ENCODE measurements around the gene TMEM62. TPM values are rescaled to one million over a fixed set of nuclear protein-coding genes. Genes with fewer than 3 reads are reported as not detected.
A peak's percentile ranks its signal among the peaks of the same experiment; 100 is the strongest.
"Not testable (repeated sequence)": the region's sequence is repeated elsewhere in the genome, so short reads cannot be mapped to it uniquely, and the experiment has no call there.

Gene TMEM62
- total RNA-seq, 6 experiments from 2014 or later, result 7.6 to 17.1 (median 9.6) TPM

GRCh38 chr15:43219929-43220928, 86.8 kb downstream of the TMEM62 start:
- intact Hi-C loops (cut with DNase I), result no loop called here
- 79% methylated on average over 16 of the region's 16 CpGs for WGBS (ENCODE audit: insufficient coverage, low coverage, low lambda C conversion rate, missing lambda C conversion rate)
- no peak for DNase-seq

GRCh38 chr15:43220991-43221403, 87.6 kb downstream of the TMEM62 start, which contains the start of gene EPB42:
TSS of gene EPB42 (minus strand) at chr15:43221018. CDS start at chr15:43220825, 193 bp downstream.
- H3K27ac ChIP-seq, result no peak within 1 kb of the TSS
- no peaks in the 10 kb centered on the region for H3K9me3 ChIP-seq
- intact Hi-C loops (cut with DNase I), result no loop called here
- 58% methylated on average over 3 of the region's 3 CpGs for WGBS (ENCODE audit: insufficient coverage, low coverage, low lambda C conversion rate, missing lambda C conversion rate)
- no peak for DNase-seq
- no peaks in the 10 kb centered on the region for H3K36me3 ChIP-seq
- H3K4me3 ChIP-seq, result no peak within 1 kb of the TSS
- H3K4me1 ChIP-seq, result no peaks in the 10 kb centered on the region
- peak in 1 of 4 donors; percentile 23 for ATAC-seq
- TF ChIP-seq POLR2A (IDR thresholded peaks at IDR 0.05), result no peak
- no peak for TF ChIP-seq CTCF (IDR thresholded peaks at IDR 0.05)
- no peaks in the 10 kb centered on the region for H3K27me3 ChIP-seq

More at GRCh38 chr15:43219929-43220928, 86.8 kb downstream of the TMEM62 start:
- Histone ChIP-seq H3K4me1 (no peaks in the 10 kb centered on the region), H3K4me3 (no peak overlapping the region), H3K9me3 (no peaks in the 10 kb centered on the region), H3K36me3 (no peaks in the 10 kb centered on the region), H3K27me3 (no peaks in the 10 kb centered on the region), H3K27ac (no peak overlapping the region)
- TF ChIP-seq CTCF (IDR thresholded peaks at IDR 0.05) (no peak), POLR2A (IDR thresholded peaks at IDR 0.05) (no peak)
- no peak for ATAC-seq

GRCh38 chr15:43221422-43221821, 88.0 kb downstream of the TMEM62 start:
- no peak for TF ChIP-seq POLR2A (IDR thresholded peaks at IDR 0.05)
- no peak for TF ChIP-seq CTCF (IDR thresholded peaks at IDR 0.05)
- intact Hi-C loops (cut with DNase I), result no loop called here
- Histone ChIP-seq H3K4me1 (no peaks in the 10 kb centered on the region), H3K9me3 (no peaks in the 10 kb centered on the region), H3K4me3 (no peak overlapping the region), H3K27ac (no peak overlapping the region), H3K27me3 (no peaks in the 10 kb centered on the region), H3K36me3 (no peaks in the 10 kb centered on the region)
- no peak for ATAC-seq
- WGBS (ENCODE audit: insufficient coverage, low coverage, low lambda C conversion rate, missing lambda C conversion rate), result 44% methylated on average over 1 of the region's 1 CpG
- DNase-seq, result no peak

GRCh38 chr15:43225201-43225949, 92.0 kb downstream of the TMEM62 start:
- WGBS (ENCODE audit: insufficient coverage, low coverage, low lambda C conversion rate, missing lambda C conversion rate), result 50% methylated on average over 15 of the region's 16 CpGs
- peak; percentile 81 to 86 (median 84) for ATAC-seq
- no peak for DNase-seq

GRCh38 chr15:43225950-43226255, 92.5 kb downstream of the TMEM62 start:
- WGBS (ENCODE audit: insufficient coverage, low coverage, low lambda C conversion rate, missing lambda C conversion rate), result 77% methylated on average over 12 of the region's 12 CpGs
- not testable (repeated sequence) for H3K4me3 ChIP-seq, H3K27ac ChIP-seq, ATAC-seq, H3K9me3 ChIP-seq, H3K36me3 ChIP-seq, H3K4me1 ChIP-seq, DNase-seq, H3K27me3 ChIP-seq
- intact Hi-C loops (cut with DNase I), result loop anchor here in 1 of 2 donors (5.0 kb wide), 1 partner anchor 61 kb away; no protein-coding TSS in a partner anchor

More at GRCh38 chr15:43225201-43225949, 92.0 kb downstream of the TMEM62 start:
- no peak overlapping the region for H3K27ac ChIP-seq
- H3K4me1 ChIP-seq, result no peaks in the 10 kb centered on the region
- H3K27me3 ChIP-seq, result no peaks in the 10 kb centered on the region
- H3K36me3 ChIP-seq, result no peaks in the 10 kb centered on the region
- intact Hi-C loops (cut with DNase I), result loop anchor here in 1 of 2 donors (5.0 kb wide), 1 partner anchor 62 kb away; no protein-coding TSS in a partner anchor
- TF ChIP-seq CTCF (IDR thresholded peaks at IDR 0.05) (peak; percentile 63 to 69 (median 65)), POLR2A (IDR thresholded peaks at IDR 0.05) (no peak)
- H3K9me3 ChIP-seq, result no peaks in the 10 kb centered on the region
- no peak overlapping the region for H3K4me3 ChIP-seq

Measured in right lobe of liver (tissue), 6 donors.